HEK293 (cell line): ENCODE measurements around the gene TYW5.

Experiments used
- CTCF ChIA-PET: fragments of 350-600 bp; formaldehyde crosslinking; extraction: SDS; loops from one replicate; lab custom pipeline; 2021; ENCODE audit warnings: antibody characterized with exemption; lab: Yijun Ruan, JAX
- POLR2A ChIA-PET: fragments of 300-600 bp; formaldehyde crosslinking; extraction: SDS; loops from one replicate; lab custom pipeline; 2020; ENCODE audit warnings: antibody characterized with exemption, inconsistent platforms; lab: Yijun Ruan, JAX
- H3K27ac ChIP-seq: fragments of 200-500 bp; sonication (Bioruptor generic); 2 replicates; pipeline ENCODE4 v1.5.1; 2014; ENCODE audit warnings: low read depth, low read length, control low read depth, inconsistent platforms; ENCODE audit errors: extremely low read depth
- H3K36me3 ChIP-seq, 2 experiments: fragments of 200-500 bp in 1 of 2; sonication (Bioruptor generic) in 1 of 2; 1 replicate in 1 of 2; 2 replicates in 1 of 2; pipeline ENCODE4 v1.5.1; 2014 to 2017; ENCODE audit warnings: inconsistent platforms in 2 of 2, low read length in 2 of 2; ENCODE audit not compliant: control insufficient read depth in 2 of 2, insufficient read depth in 1 of 2
- H3K4me1 ChIP-seq: fragments of 200-500 bp; sonication (Bioruptor generic); 2 replicates; pipeline ENCODE4 v1.5.1; 2014; ENCODE audit warnings: mild to moderate bottlenecking, low read length, inconsistent platforms; ENCODE audit not compliant: control insufficient read depth, insufficient read depth
- H3K4me3 ChIP-seq: 2 replicates; pipeline ENCODE4 v1.5.1; 2011; ENCODE audit warnings: low read depth, mild to moderate bottlenecking, control low read depth, low read length, moderate library complexity
- H3K9me3 ChIP-seq: fragments of 200-500 bp; sonication (Bioruptor generic); 2 replicates; pipeline ENCODE4 v1.5.1; 2014; ENCODE audit warnings: low read depth, low read length, inconsistent platforms; ENCODE audit not compliant: control insufficient read depth, insufficient read depth
- HOXA7 ChIP-seq: sonication (generic); formaldehyde crosslinking; IDR thresholded peaks from 2 replicates; pipeline ENCODE4 v1.8.1; 2022; ENCODE audit warnings: missing genetic modification reagents, borderline replicate concordance
- OVOL3 ChIP-seq: fragments of 450-650 bp; formaldehyde crosslinking; IDR thresholded peaks from 2 replicates; pipeline ENCODE4 v1.5.1; 2016; ENCODE audit warnings: missing biosample characterization, missing genetic modification characterization
- SETDB1 ChIP-seq: IDR thresholded peaks from one replicate; pipeline ENCODE4 v1.6.1; 2017; ENCODE audit warnings: mild to moderate bottlenecking, low read length, moderate library complexity, mixed read lengths; ENCODE audit not compliant: insufficient read length
- TRIM28 ChIP-seq: IDR thresholded peaks from 2 replicates; pipeline ENCODE4 v1.6.1; 2011; ENCODE audit warnings: low read length, control low read depth, borderline replicate concordance
- YY2 ChIP-seq: fragments of 450-650 bp; formaldehyde crosslinking; IDR thresholded peaks from 2 replicates; pipeline ENCODE4 v1.5.1; 2016; ENCODE audit warnings: missing biosample characterization, missing genetic modification characterization
- ZFP3 ChIP-seq: fragments of 450-650 bp; formaldehyde crosslinking; IDR thresholded peaks from 2 replicates; pipeline ENCODE4 v1.5.1; 2016; ENCODE audit warnings: low read depth, missing biosample characterization, missing genetic modification characterization
- ZNF146 ChIP-seq: fragments of 450-650 bp; formaldehyde crosslinking; IDR thresholded peaks from 2 replicates; pipeline ENCODE4 v1.5.1; 2016; ENCODE audit warnings: missing biosample characterization, missing genetic modification characterization
- ZNF239 ChIP-seq: fragments of 450-650 bp; formaldehyde crosslinking; IDR thresholded peaks from 2 replicates; pipeline ENCODE4 v1.5.1; 2016; ENCODE audit warnings: missing biosample characterization, missing genetic modification characterization
- ZNF24 ChIP-seq: fragments of 450-650 bp; formaldehyde crosslinking; IDR thresholded peaks from 2 replicates; pipeline ENCODE4 v1.5.1; 2016; ENCODE audit warnings: missing biosample characterization, missing genetic modification characterization
- ZNF280C ChIP-seq: fragments of 450-650 bp; formaldehyde crosslinking; IDR thresholded peaks from 2 replicates; pipeline ENCODE4 v1.5.1; 2016; ENCODE audit warnings: missing biosample characterization, missing genetic modification characterization
- ZNF311 ChIP-seq: fragments of 450-650 bp; formaldehyde crosslinking; IDR thresholded peaks from 2 replicates; pipeline ENCODE4 v1.5.1; 2017; ENCODE audit warnings: missing biosample characterization, missing genetic modification characterization, borderline replicate concordance
- ZNF354C ChIP-seq: fragments of 450-650 bp; formaldehyde crosslinking; IDR thresholded peaks from 2 replicates; pipeline ENCODE4 v1.5.1; 2016; ENCODE audit warnings: missing biosample characterization, missing genetic modification characterization, low read depth, borderline replicate concordance
- ZNF391 ChIP-seq: fragments of 450-650 bp; formaldehyde crosslinking; IDR thresholded peaks from 2 replicates; pipeline ENCODE4 v1.5.1; 2016; ENCODE audit warnings: low read depth, missing biosample characterization, missing genetic modification characterization, borderline replicate concordance
- ZNF423 ChIP-seq: fragments of 450-650 bp; formaldehyde crosslinking; IDR thresholded peaks from 2 replicates; pipeline ENCODE4 v1.5.1; 2016; ENCODE audit warnings: missing biosample characterization, missing genetic modification characterization
- ZNF514 ChIP-seq: fragments of 450-650 bp; formaldehyde crosslinking; IDR thresholded peaks from 2 replicates; pipeline ENCODE4 v1.5.1; 2016; ENCODE audit warnings: missing biosample characterization, missing genetic modification characterization
- ZNF529 ChIP-seq: fragments of 450-650 bp; formaldehyde crosslinking; IDR thresholded peaks from 2 replicates; pipeline ENCODE4 v1.5.1; 2017; ENCODE audit warnings: missing genetic modification characterization, missing biosample characterization; ENCODE audit not compliant: insufficient replicate concordance
- ZNF558 ChIP-seq: fragments of 450-650 bp; formaldehyde crosslinking; IDR thresholded peaks from 2 replicates; pipeline ENCODE4 v1.5.1; 2016; ENCODE audit warnings: missing biosample characterization, missing genetic modification characterization
- ZNF571 ChIP-seq: fragments of 450-650 bp; formaldehyde crosslinking; IDR thresholded peaks from 2 replicates; pipeline ENCODE4 v1.5.0; 2017; ENCODE audit warnings: missing biosample characterization, missing genetic modification characterization
- ZNF596 ChIP-seq: fragments of 450-650 bp; IDR thresholded peaks from 2 replicates; pipeline ENCODE4 v1.5.0; 2018; ENCODE audit warnings: missing biosample characterization, mild to moderate bottlenecking, missing genetic modification characterization, moderate library complexity
- ZNF629 ChIP-seq: fragments of 450-650 bp; formaldehyde crosslinking; IDR thresholded peaks from 2 replicates; pipeline ENCODE4 v1.5.1; 2017; ENCODE audit warnings: missing biosample characterization, missing genetic modification characterization
- ZNF704 ChIP-seq: fragments of 450-650 bp; formaldehyde crosslinking; IDR thresholded peaks from 2 replicates; pipeline ENCODE4 v1.5.1; 2016; ENCODE audit warnings: missing biosample characterization, missing genetic modification characterization
- ZNF768 ChIP-seq: fragments of 450-650 bp; formaldehyde crosslinking; IDR thresholded peaks from 2 replicates; pipeline ENCODE4 v1.5.1; 2018; ENCODE audit warnings: missing biosample characterization, mild to moderate bottlenecking, missing genetic modification characterization
- ZNF830 ChIP-seq: fragments of 450-650 bp; IDR thresholded peaks from 2 replicates; pipeline ENCODE4 v1.5.0; 2018; ENCODE audit warnings: missing biosample characterization, missing genetic modification characterization, low read depth, mild to moderate bottlenecking, moderate library complexity
- ZSCAN23 ChIP-seq: fragments of 450-650 bp; formaldehyde crosslinking; IDR thresholded peaks from 2 replicates; pipeline ENCODE4 v1.5.1; 2016; ENCODE audit warnings: missing biosample characterization, missing genetic modification characterization
- TF ChIP-seq, protein P1 (sequence below): fragments of 450-650 bp; formaldehyde crosslinking; IDR thresholded peaks from 2 replicates; pipeline ENCODE4; 2016; ENCODE audit warnings: missing biosample characterization, missing genetic modification characterization
- TF ChIP-seq, protein P2 (sequence below): fragments of 450-650 bp; formaldehyde crosslinking; IDR thresholded peaks from 2 replicates; pipeline ENCODE4 v1.5.1; 2016; ENCODE audit warnings: missing biosample characterization, missing genetic modification characterization

Gene TYW5

GRCh38 chr2:199903111-199903510 lies 52.2 kb downstream of the TYW5 start:
- Histone ChIP-seq H3K9me3 (no peaks in the 10 kb centered on the region), H3K36me3 (no peaks in the 10 kb centered on the region), H3K4me1 (no peaks in the 10 kb centered on the region), H3K4me3 (no peak overlapping the region), H3K27ac (no peak overlapping the region)
- ChIA-PET CTCF (no interaction called here), POLR2A (no interaction called here)
- TF ChIP-seq ZNF558 (tag by site-specific recombination): no peak
- no peak for TF ChIP-seq ZNF629 (tag by site-specific recombination)
- TF ChIP-seq ZNF423 (tag by site-specific recombination): no peak
- TF ChIP-seq ZNF391: no peak
- no peak for TF ChIP-seq ZNF354C (tag by site-specific recombination)
- no peak for TF ChIP-seq ZNF704 (tag by site-specific recombination)
- no peak for TF ChIP-seq ZNF529
- TF ChIP-seq ZSCAN23 (tag by site-specific recombination): no peak
- TF ChIP-seq, protein P1, sequence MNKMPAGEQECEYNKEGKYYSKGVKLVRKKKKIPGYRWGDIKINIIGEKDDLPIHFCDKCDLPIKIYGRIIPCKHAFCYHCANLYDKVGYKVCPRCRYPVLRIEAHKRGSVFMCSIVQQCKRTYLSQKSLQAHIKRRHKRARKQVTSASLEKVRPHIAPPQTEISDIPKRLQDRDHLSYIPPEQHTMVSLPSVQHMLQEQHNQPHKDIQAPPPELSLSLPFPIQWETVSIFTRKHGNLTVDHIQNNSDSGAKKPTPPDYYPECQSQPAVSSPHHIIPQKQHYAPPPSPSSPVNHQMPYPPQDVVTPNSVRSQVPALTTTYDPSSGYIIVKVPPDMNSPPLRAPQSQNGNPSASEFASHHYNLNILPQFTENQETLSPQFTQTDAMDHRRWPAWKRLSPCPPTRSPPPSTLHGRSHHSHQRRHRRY (tag by site-specific recombination): no peak
- TF ChIP-seq ZNF24 (tag by site-specific recombination): no peak
- TF ChIP-seq, protein P2, sequence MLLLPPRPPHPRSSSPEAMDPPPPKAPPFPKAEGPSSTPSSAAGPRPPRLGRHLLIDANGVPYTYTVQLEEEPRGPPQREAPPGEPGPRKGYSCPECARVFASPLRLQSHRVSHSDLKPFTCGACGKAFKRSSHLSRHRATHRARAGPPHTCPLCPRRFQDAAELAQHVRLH: no peak
- TF ChIP-seq ZNF514 (tag by site-specific recombination): no peak
- TF ChIP-seq ZNF146 (tag by site-specific recombination): no peak
- no peak for TF ChIP-seq ZNF239 (tag by site-specific recombination)
- no peak for TF ChIP-seq ZNF571 (tag by site-specific recombination)
- TF ChIP-seq ZNF311 (tag by site-specific recombination): no peak
- TF ChIP-seq, all 188 proteins: peak for 0

GRCh38 chr2:199902486-199903110 lies 52.7 kb downstream of the TYW5 start:
- no peaks in the 10 kb centered on the region for H3K9me3 ChIP-seq
- H3K27ac ChIP-seq: no peak overlapping the region
- H3K36me3 ChIP-seq: no peaks in the 10 kb centered on the region
- CTCF ChIA-PET: no interaction called here
- H3K4me3 ChIP-seq: no peak overlapping the region
- H3K4me1 ChIP-seq: no peaks in the 10 kb centered on the region
- no peak for TF ChIP-seq YY2 (tag by site-specific recombination)
- TF ChIP-seq ZNF768: no peak
- no peak for TF ChIP-seq TRIM28
- no peak for TF ChIP-seq ZFP3
- TF ChIP-seq ZNF596: no peak
- TF ChIP-seq HOXA7 (CRISPR knock-in tag): no peak
- TF ChIP-seq ZNF830 (tag by site-specific recombination): no peak
- no peak for TF ChIP-seq OVOL3 (tag by site-specific recombination)
- no peak for TF ChIP-seq SETDB1
- TF ChIP-seq ZNF280C: no peak
- TF ChIP-seq, all 188 proteins: peak for 0
- POLR2A ChIA-PET: no interaction called here
